A549 (cell line): ENCODE data around the gene CFAP91. TPM values are rescaled to one million over a fixed set of nuclear protein-coding genes. Genes with fewer than 3 reads are reported as not detected.

Experiments
- ATAC-seq, 2 experiments: fragments of 200-7000 bp in 1 of 2; fragments of >200 bp in 1 of 2; cut with Nextera tagmentation in 1 of 2; cut with Tn5 transposase in 1 of 2; 3 replicates each; pipeline versions ENCODE4 v1.8.0 to v1.9.1; 2018 to 2020; ENCODE audit warnings: mild to moderate bottlenecking in 1 of 2, moderate library complexity in 1 of 2
- CTCF ChIA-PET: fragments of 300-600 bp; sonication (Branson Sonifier 250); formaldehyde crosslinking; extraction: SDS; loops from one replicate; lab custom pipeline; 2021; ENCODE audit warnings: antibody characterized with exemption, inconsistent platforms; lab: Yijun Ruan, JAX
- POLR2A ChIA-PET: fragments of 350-600 bp; formaldehyde crosslinking; extraction: SDS; loops from one replicate; lab custom pipeline; 2021; ENCODE audit warnings: antibody characterized with exemption, inconsistent platforms; lab: Yijun Ruan, JAX
- DNase-seq, 2 experiments: peaks; one replicate each; pipeline versions ENCODE4 v3.0.0 to v3.0.0-alpha.2; 2011 to 2016; ENCODE audit warnings: low read depth in 1 of 2, low spot score in 1 of 2
- FAIRE-seq: peaks from 2 replicates; lab custom pipeline; 2011; peaks lifted over from hg19 to GRCh38; lab: Jason Lieb, UNC
- H3K27ac ChIP-seq, 2 experiments: fragments of >200 bp; sonication (Bioruptor Twin); formaldehyde crosslinking; 3 replicates each; pipeline ENCODE4 v1.5.1; 2016 to 2017
- H3K4me1 ChIP-seq: fragments of >200 bp; sonication (Bioruptor Twin); formaldehyde crosslinking; 3 replicates; pipeline ENCODE4 v1.6.1; 2016
- H3K4me2 ChIP-seq: fragments of >200 bp; sonication (Bioruptor Twin); formaldehyde crosslinking; 3 replicates; pipeline ENCODE4 v1.6.1; 2016
- H3K4me3 ChIP-seq: fragments of >200 bp; sonication (Bioruptor Twin); formaldehyde crosslinking; 3 replicates; pipeline ENCODE4 v1.5.1; 2016
- H3K9me3 ChIP-seq: fragments of >200 bp; sonication (Bioruptor Twin); formaldehyde crosslinking; 3 replicates; pipeline ENCODE4 v1.6.1; 2016
- BCL3 ChIP-seq: fragments of >200 bp; sonication (Bioruptor Twin); formaldehyde crosslinking; IDR thresholded peaks from 3 replicates; pipeline ENCODE4 v1.6.1; 2016
- CBX2 ChIP-seq: fragments of 200-600 bp; sonication (generic); IDR thresholded peaks from 2 replicates; pipeline ENCODE4 v1.6.1; 2016; ENCODE audit warnings: low read depth, mild to moderate bottlenecking, borderline replicate concordance
- ELK1 ChIP-seq: fragments of 150-350 bp; IDR thresholded peaks from 2 replicates; pipeline ENCODE4 v1.6.1; 2014; ENCODE audit warnings: low read depth, mild to moderate bottlenecking, low read length
- EP300 ChIP-seq, 2 experiments: fragments of >200 bp; sonication (Bioruptor Twin); formaldehyde crosslinking; IDR thresholded peaks; 2 replicates in 1 of 2; 3 replicates in 1 of 2; pipeline ENCODE4 v1.6.1; 2016 to 2017
- FOXS1 ChIP-seq: fragments of 250-450 bp; sonication (Bioruptor Pico); IDR thresholded peaks from 2 replicates; pipeline ENCODE4 v1.5.0; 2020; ENCODE audit warnings: mild to moderate bottlenecking, moderate library complexity
- HDAC2 ChIP-seq: fragments of 200-600 bp; sonication (generic); IDR thresholded peaks from 2 replicates; pipeline ENCODE4 v1.6.1; 2016
- HOXA7 ChIP-seq: fragments of 250-450 bp; sonication (Bioruptor Pico); IDR thresholded peaks from 2 replicates; pipeline ENCODE4 v1.5.0; 2020; ENCODE audit warnings: mild to moderate bottlenecking, moderate library complexity
- HOXB5 ChIP-seq: fragments of 250-450 bp; sonication (Bioruptor Pico); IDR thresholded peaks from 2 replicates; pipeline ENCODE4 v1.5.0; 2020; ENCODE audit warnings: mild to moderate bottlenecking, moderate library complexity
- MYC ChIP-seq: IDR thresholded peaks from 2 replicates; pipeline ENCODE4 v1.6.1; 2012; ENCODE audit warnings: mild to moderate bottlenecking, inconsistent platforms, low read length, improper control_type of control experiment, borderline replicate concordance
- NPAS2 ChIP-seq: fragments of 250-450 bp; sonication (Bioruptor Pico); IDR thresholded peaks from 2 replicates; pipeline ENCODE4 v1.8.0; 2022; ENCODE audit warnings: mild to moderate bottlenecking, moderate library complexity, borderline replicate concordance
- PHF8 ChIP-seq: fragments of 200-600 bp; sonication (generic); IDR thresholded peaks from 2 replicates; pipeline ENCODE4 v1.6.1; 2016; ENCODE audit warnings: low read depth, mild to moderate bottlenecking, antibody characterized with exemption, moderate library complexity, borderline replicate concordance
- RAD21 ChIP-seq, 2 experiments: fragments of >200 bp in 1 of 2; sonication (Bioruptor Twin) in 1 of 2; formaldehyde crosslinking in 1 of 2; IDR thresholded peaks in 1 of 2; conservative IDR thresholded peaks in 1 of 2; 2 replicates in 1 of 2; 3 replicates in 1 of 2; pipeline ENCODE4 v1.6.1; 2012 to 2018; ENCODE audit warnings: inconsistent platforms in 1 of 2
- RARB ChIP-seq: fragments of 250-450 bp; sonication (Bioruptor Pico); IDR thresholded peaks from 2 replicates; pipeline ENCODE4 v1.8.0; 2021; ENCODE audit warnings: mild to moderate bottlenecking, moderate library complexity
- TFCP2L1 ChIP-seq: fragments of 250-450 bp; sonication (Bioruptor Pico); IDR thresholded peaks from 2 replicates; pipeline ENCODE4 v1.5.0; 2021; ENCODE audit warnings: mild to moderate bottlenecking
- ZSCAN20 ChIP-seq: fragments of 250-450 bp; sonication (Bioruptor Pico); IDR thresholded peaks from 2 replicates; pipeline ENCODE4 v1.8.0; 2022; ENCODE audit warnings: mild to moderate bottlenecking, moderate library complexity
- WGBS: methylation state at CpG from one replicate; pipeline ENCODE4 v1.1.6; 2017; ENCODE audit errors: missing lambda C conversion rate; 5-methylcytosine and 5-hydroxymethylcytosine counted together
- polyA plus RNA-seq, 4 experiments: library from polyadenylated mRNA; depleted of rRNA in 3 of 4; stranded (reverse); fragments of >200 nt; fragmentation: RNase III in 1 of 4; extraction: RNeasy Plus Mini Kit Qiagen cat#74134 plus additional on column Dnase treatment in 1 of 4; gene quantifications; 2 replicates in 3 of 4; 3 replicates in 1 of 4; pipeline ENCODE4 v1.2.3, GENCODE V29; 2011 to 2017
- TF ChIP-seq, protein P1 (sequence below): IDR thresholded peaks from 2 replicates; pipeline ENCODE4 v1.6.1; 2012
- TF ChIP-seq, protein P2 (sequence below): fragments of 250-450 bp; sonication (Bioruptor Pico); IDR thresholded peaks from 2 replicates; pipeline ENCODE4 v1.5.0; 2020; ENCODE audit warnings: low read depth, mild to moderate bottlenecking, moderate library complexity
- TF ChIP-seq, protein P3 (sequence below): fragments of >200 bp; sonication (Bioruptor Twin); formaldehyde crosslinking; IDR thresholded peaks from 3 replicates; pipeline ENCODE4 v1.5.1; 2016

The CFAP91 gene
- polyA plus RNA-seq, 2 of the 4 experiments (the other 2 are of a cell fraction), result 0.41 to 1.1 TPM

DNA sequence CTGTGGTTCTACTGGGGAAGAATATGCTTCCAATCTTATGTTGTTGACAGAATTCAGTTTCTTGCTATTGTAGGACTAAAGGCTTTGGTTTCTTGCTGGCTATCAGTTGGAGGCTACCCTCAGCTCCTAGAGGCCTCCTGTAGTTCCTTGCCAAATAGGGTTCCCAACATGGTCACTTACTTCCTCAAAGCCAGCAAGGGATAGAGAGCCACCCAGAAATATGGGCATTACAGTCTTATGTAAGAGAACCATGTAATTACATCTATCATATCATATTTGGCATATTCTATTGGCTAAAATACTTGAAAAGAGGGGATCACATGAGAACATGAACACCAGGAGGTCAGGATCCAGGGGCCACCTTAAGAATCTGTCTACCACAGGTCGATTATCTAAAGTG lies 19.4 kb upstream of the CFAP91 start:
- H3K4me3 ChIP-seq, result no peak overlapping the region
- H3K27ac ChIP-seq, result no peak overlapping the region
- 3% methylated on average over 1 of the region's 1 CpG for WGBS
- H3K4me1 ChIP-seq, result no peaks in the 10 kb centered on the region
- no peak overlapping the region for H3K4me2 ChIP-seq
- FAIRE-seq (no peak), DNase-seq (no peak), ATAC-seq (no peak)
- H3K9me3 ChIP-seq, result no peaks in the 10 kb centered on the region
- TF ChIP-seq RARB, result no peak
- no peak for TF ChIP-seq HOXB5 (CRISPR knock-in tag)
- no peak for TF ChIP-seq TFCP2L1 (CRISPR knock-in tag)
- TF ChIP-seq BCL3, result no peak
- TF ChIP-seq FOXS1, result no peak
- TF ChIP-seq, protein P1, sequence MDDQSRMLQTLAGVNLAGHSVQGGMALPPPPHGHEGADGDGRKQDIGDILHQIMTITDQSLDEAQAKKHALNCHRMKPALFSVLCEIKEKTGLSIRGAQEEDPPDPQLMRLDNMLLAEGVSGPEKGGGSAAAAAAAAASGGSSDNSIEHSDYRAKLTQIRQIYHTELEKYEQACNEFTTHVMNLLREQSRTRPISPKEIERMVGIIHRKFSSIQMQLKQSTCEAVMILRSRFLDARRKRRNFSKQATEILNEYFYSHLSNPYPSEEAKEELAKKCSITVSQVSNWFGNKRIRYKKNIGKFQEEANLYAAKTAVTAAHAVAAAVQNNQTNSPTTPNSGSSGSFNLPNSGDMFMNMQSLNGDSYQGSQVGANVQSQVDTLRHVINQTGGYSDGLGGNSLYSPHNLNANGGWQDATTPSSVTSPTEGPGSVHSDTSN, result no peak
- no peak for TF ChIP-seq ZSCAN20 (CRISPR knock-in tag)
- no peak for TF ChIP-seq NPAS2
- TF ChIP-seq MYC, result no peak
- no peak for TF ChIP-seq PHF8
- TF ChIP-seq CBX2, result no peak
- no peak for TF ChIP-seq HOXA7 (CRISPR knock-in tag)
- CTCF ChIA-PET, result interaction anchor here (1.0 to 5.3 kb wide), 4 partner anchors 19 to 442 kb away, joined by 3 to 62 read pairs (median 14); partner anchors contain the start of gene B4GALT4
- POLR2A ChIA-PET, result no interaction called here

GRCh38 chr3:119690043-119690656 lies 12.7 kb upstream of the CFAP91 start:
- FAIRE-seq, result no peak
- DNase-seq, result peak; percentile 24 to 42
- POLR2A ChIA-PET, result interaction anchor here (1.1 kb wide), 1 partner anchor 192 kb away, joined by 4 read pairs; the partner anchor contains the start of gene TIMMDC1
- H3K27ac ChIP-seq, result no peak overlapping the region
- 31% methylated on average over 4 of the region's 4 CpGs for WGBS
- no peak overlapping the region for H3K4me3 ChIP-seq
- peak; percentile 76 to 82; a peak in 5 of 6 replicates for ATAC-seq
- TF ChIP-seq ELK1, result no peak
- TF ChIP-seq, protein P2, sequence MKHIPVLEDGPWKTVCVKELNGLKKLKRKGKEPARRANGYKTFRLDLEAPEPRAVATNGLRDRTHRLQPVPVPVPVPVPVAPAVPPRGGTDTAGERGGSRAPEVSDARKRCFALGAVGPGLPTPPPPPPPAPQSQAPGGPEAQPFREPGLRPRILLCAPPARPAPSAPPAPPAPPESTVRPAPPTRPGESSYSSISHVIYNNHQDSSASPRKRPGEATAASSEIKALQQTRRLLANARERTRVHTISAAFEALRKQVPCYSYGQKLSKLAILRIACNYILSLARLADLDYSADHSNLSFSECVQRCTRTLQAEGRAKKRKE (CRISPR knock-in tag), result no peak
- TF ChIP-seq RAD21 (conservative IDR thresholded peaks at IDR 0.05 in 1 of 2, IDR thresholded peaks at IDR 0.05 in 1 of 2), result peak in 1 of 2 experiments; percentile 44; a peak in 2 of 5 replicates
- TF ChIP-seq, protein P3, sequence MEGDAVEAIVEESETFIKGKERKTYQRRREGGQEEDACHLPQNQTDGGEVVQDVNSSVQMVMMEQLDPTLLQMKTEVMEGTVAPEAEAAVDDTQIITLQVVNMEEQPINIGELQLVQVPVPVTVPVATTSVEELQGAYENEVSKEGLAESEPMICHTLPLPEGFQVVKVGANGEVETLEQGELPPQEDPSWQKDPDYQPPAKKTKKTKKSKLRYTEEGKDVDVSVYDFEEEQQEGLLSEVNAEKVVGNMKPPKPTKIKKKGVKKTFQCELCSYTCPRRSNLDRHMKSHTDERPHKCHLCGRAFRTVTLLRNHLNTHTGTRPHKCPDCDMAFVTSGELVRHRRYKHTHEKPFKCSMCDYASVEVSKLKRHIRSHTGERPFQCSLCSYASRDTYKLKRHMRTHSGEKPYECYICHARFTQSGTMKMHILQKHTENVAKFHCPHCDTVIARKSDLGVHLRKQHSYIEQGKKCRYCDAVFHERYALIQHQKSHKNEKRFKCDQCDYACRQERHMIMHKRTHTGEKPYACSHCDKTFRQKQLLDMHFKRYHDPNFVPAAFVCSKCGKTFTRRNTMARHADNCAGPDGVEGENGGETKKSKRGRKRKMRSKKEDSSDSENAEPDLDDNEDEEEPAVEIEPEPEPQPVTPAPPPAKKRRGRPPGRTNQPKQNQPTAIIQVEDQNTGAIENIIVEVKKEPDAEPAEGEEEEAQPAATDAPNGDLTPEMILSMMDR, result peak; percentile 55
- TF ChIP-seq CBX2, result no peak
- TF ChIP-seq EP300 (IDR thresholded peaks at IDR 0.05), result no peak
- no peak for TF ChIP-seq HDAC2
- no peaks in the 10 kb centered on the region for H3K9me3 ChIP-seq
- no peaks in the 10 kb centered on the region for H3K4me1 ChIP-seq
- no peak overlapping the region for H3K4me2 ChIP-seq
- CTCF ChIA-PET, result interaction anchor here (0.6 to 5.8 kb wide), 13 partner anchors 9 to 807 kb away, joined by 3 to 42 read pairs (median 3); no protein-coding TSS in a partner anchor
